ENCODE measurements around the gene APOH. TPM values are rescaled to one million over a fixed set of nuclear protein-coding genes. Genes with fewer than 3 reads are reported as not detected.

APOH gene
- total RNA-seq, 1 experiment from 2014 or later = 1.4 TPM

DNA sequence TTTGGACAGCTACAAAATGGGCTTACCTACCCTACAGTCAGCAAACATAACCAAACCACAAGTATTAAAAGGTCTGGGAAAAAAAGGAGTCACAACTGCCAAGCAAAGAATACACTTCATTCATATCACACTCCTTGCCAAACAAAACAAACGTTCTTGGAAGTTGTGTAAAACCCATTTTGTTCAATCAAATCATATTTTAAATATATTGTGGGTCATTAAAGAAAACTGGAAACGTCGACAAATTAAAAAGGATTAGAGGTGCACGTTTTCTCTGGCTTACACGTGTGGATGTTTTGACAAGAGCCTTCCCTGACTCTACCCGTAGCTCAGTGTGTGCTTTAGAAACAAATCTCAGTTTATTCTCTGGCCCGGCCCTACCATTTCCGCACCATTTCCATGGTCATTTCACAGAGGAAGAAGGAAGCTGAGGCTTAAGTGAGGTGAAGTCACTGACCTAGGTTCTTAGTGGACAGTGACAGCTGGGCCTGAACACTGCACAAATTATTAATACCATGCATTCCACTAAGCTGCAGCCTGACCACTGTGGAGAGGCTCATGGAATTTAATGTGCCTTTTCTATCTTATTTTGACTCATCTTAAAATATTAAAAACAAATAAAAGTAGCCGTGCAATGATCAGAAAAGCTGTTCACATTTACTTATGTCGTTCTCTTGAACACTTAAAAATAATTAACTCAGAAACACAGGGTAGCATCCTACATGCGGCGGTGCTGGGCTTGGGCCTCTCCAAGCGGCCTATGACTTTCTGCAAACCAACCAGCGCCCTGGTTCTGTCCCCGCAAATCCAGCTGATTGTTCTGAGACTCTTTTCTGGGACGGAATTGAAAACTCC, 38.2 kb downstream of the APOH start:
- H3K27ac ChIP-seq (ENCODE audit: low read depth, low read length, poor library complexity, severe bottlenecking) = peak overlapping the region; percentile 83
- H3K4me1 ChIP-seq (ENCODE audit: insufficient read depth, low read length, poor library complexity, severe bottlenecking) = peaks cover 5% of the 10 kb centered on the region
- no peaks in the 10 kb centered on the region for H3K36me3 ChIP-seq (ENCODE audit: insufficient read depth, low read length, poor library complexity, severe bottlenecking)
- H3K4me3 ChIP-seq (ENCODE audit: low read depth, low read length, poor library complexity, severe bottlenecking) = peak overlapping the region; percentile 85
- H3K9me3 ChIP-seq (ENCODE audit: low read depth, low read length, poor library complexity, severe bottlenecking) = no peaks in the 10 kb centered on the region
- no peaks in the 10 kb centered on the region for H3K27me3 ChIP-seq (replicated peaks; ENCODE audit: insufficient read depth, low read depth, low read length, poor library complexity)
- ChIA-PET POLR2A (ENCODE audit: low non-redundant PET) (no interaction called here), CTCF (no interaction called here)
- TF ChIP-seq, protein P1, sequence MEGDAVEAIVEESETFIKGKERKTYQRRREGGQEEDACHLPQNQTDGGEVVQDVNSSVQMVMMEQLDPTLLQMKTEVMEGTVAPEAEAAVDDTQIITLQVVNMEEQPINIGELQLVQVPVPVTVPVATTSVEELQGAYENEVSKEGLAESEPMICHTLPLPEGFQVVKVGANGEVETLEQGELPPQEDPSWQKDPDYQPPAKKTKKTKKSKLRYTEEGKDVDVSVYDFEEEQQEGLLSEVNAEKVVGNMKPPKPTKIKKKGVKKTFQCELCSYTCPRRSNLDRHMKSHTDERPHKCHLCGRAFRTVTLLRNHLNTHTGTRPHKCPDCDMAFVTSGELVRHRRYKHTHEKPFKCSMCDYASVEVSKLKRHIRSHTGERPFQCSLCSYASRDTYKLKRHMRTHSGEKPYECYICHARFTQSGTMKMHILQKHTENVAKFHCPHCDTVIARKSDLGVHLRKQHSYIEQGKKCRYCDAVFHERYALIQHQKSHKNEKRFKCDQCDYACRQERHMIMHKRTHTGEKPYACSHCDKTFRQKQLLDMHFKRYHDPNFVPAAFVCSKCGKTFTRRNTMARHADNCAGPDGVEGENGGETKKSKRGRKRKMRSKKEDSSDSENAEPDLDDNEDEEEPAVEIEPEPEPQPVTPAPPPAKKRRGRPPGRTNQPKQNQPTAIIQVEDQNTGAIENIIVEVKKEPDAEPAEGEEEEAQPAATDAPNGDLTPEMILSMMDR (conservative IDR thresholded peaks at IDR 0.05; ENCODE audit: low read depth, low read length) = no peak
- TF ChIP-seq EZH2 (IDR thresholded peaks at IDR 0.05; ENCODE audit: borderline replicate concordance, low read depth, low read length, poor library complexity, severe bottlenecking) = no peak
- DNase-seq (ENCODE audit: low spot score) = peak; percentile 22
- intact Hi-C loops (cut with micrococcal nuclease; ENCODE audit: unreplicated experiment) = no loop called here
- BruUV-seq (replicated peaks) = TSS peak; percentile 54

DNA sequence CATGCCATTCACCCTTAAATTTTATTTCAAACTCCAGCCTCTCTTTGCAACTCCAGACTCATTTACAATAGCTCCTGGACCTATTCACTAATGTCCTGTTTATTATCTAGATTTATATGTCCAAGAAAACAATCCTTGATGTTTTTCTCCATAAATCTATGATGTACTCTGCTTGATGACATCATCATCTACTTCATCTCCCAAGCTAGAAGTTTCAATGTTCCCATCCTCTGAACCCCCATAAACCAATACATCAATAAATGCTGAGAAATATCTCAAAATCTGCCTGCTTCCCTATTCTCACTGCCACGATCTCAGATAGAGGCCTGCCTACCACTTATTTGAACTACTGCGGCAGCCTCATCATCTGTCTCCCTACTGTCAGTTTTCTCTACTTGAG, 41.5 kb downstream of the APOH start:
- BruUV-seq (replicated peaks) = no TSS peak
- intact Hi-C loops (cut with micrococcal nuclease; ENCODE audit: unreplicated experiment) = no loop called here
- no peak for DNase-seq (ENCODE audit: low spot score)
- ChIA-PET CTCF (interaction anchor here (0.6 kb wide), 1 partner anchor 224 kb away, joined by 7 read pairs; no protein-coding TSS in a partner anchor), POLR2A (ENCODE audit: low non-redundant PET) (no interaction called here)
- Histone ChIP-seq H3K27me3 (replicated peaks; ENCODE audit: insufficient read depth, low read depth, low read length, poor library complexity) (no peaks in the 10 kb centered on the region), H3K4me1 (ENCODE audit: insufficient read depth, low read length, poor library complexity, severe bottlenecking) (peaks cover 5% of the 10 kb centered on the region), H3K36me3 (ENCODE audit: insufficient read depth, low read length, poor library complexity, severe bottlenecking) (peaks cover under 1% of the 10 kb centered on the region), H3K9me3 (ENCODE audit: low read depth, low read length, poor library complexity, severe bottlenecking) (no peaks in the 10 kb centered on the region), H3K4me3 (ENCODE audit: low read depth, low read length, poor library complexity, severe bottlenecking) (no peak overlapping the region), H3K27ac (ENCODE audit: low read depth, low read length, poor library complexity, severe bottlenecking) (no peak overlapping the region)
- TF ChIP-seq EZH2 (IDR thresholded peaks at IDR 0.05; ENCODE audit: borderline replicate concordance, low read depth, low read length, poor library complexity, severe bottlenecking) = no peak
- TF ChIP-seq, protein P1 (conservative IDR thresholded peaks at IDR 0.05; ENCODE audit: low read depth, low read length) = no peak

DNA sequence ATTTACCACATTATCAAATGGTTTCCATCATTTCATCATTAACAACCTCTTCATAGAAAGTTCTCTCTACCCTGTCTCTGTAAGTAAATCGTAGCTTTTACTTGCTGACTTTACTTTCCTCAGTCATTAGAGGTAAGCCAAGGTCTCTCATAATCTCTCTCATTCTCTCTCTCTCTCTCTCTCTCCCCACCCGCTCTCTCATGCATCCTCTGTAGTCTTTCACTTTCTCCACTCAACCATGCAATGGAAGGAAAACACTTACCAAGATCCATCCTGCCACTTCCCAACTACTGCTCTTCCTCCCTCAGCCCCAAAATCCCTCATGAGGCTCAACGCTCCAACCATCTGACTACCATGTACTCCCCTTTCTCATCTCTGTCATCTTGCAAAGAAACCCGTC, 43.4 kb downstream of the APOH start:
- H3K9me3 ChIP-seq (ENCODE audit: low read depth, low read length, poor library complexity, severe bottlenecking) = no peaks in the 10 kb centered on the region
- peaks cover 19% of the 10 kb centered on the region for H3K36me3 ChIP-seq (ENCODE audit: insufficient read depth, low read length, poor library complexity, severe bottlenecking)
- no TSS peak for BruUV-seq (replicated peaks)
- H3K4me3 ChIP-seq (ENCODE audit: low read depth, low read length, poor library complexity, severe bottlenecking) = no peak overlapping the region
- TF ChIP-seq EZH2 (IDR thresholded peaks at IDR 0.05; ENCODE audit: borderline replicate concordance, low read depth, low read length, poor library complexity, severe bottlenecking) = no peak
- TF ChIP-seq, protein P1 (conservative IDR thresholded peaks at IDR 0.05; ENCODE audit: low read depth, low read length) = no peak
- CTCF ChIA-PET = no interaction called here
- no peaks in the 10 kb centered on the region for H3K4me1 ChIP-seq (ENCODE audit: insufficient read depth, low read length, poor library complexity, severe bottlenecking)
- intact Hi-C loops (cut with micrococcal nuclease; ENCODE audit: unreplicated experiment) = no loop called here
- H3K27me3 ChIP-seq (replicated peaks; ENCODE audit: insufficient read depth, low read depth, low read length, poor library complexity) = no peaks in the 10 kb centered on the region
- no peak for DNase-seq (ENCODE audit: low spot score)
- POLR2A ChIA-PET (ENCODE audit: low non-redundant PET) = no interaction called here
- H3K27ac ChIP-seq (ENCODE audit: low read depth, low read length, poor library complexity, severe bottlenecking) = no peak overlapping the region
